ENCODE data around the gene DYRK3.
A peak's percentile ranks its signal among the peaks of the same experiment; 100 is the strongest.
"Not testable (repeated sequence)": the region's sequence is repeated elsewhere in the genome, so short reads cannot be mapped to it uniquely, and the experiment has no call there.

The DYRK3 gene

DNA sequence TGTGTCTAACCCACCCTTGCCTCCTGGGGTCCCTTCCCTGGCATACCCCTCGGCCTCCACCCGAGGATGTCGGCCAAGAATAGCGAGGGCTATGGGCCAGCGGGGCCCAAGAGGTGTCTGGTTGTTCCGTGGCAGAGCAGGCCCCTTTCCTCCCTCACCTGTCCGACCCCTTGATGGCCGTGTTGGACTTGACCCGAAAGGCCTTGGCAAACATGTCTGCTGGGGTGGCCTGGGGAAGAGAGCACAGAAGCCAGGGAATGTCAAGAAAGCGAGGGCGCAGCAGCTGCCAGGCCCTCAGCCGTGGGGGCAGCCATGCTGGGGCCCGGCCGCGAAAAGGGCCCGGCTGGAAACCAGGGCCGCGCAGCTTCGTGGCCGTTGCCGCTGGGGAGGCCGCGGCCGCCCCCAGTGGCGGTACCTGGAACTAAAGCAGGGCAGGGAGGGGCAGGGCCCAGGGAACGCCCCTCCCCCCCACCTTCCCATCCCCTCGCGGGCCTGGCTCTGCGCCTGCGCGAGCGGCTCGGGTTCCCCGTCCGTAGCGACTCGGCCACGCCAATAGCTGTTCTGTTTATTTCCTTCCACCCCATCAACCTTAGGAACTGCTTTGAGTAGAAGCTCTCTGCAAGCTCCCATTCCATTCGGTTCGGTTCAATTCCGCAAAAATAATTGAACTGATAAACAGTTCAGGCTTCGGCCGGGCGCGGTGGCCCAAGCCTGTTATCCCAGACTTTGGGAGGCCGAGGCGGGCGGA, 23.0 kb upstream of the DYRK3 start, which contains the start of gene EIF2D:
Gene EIF2D, minus strand, starts transcription at position 337 of the 748 bp plus-strand sequence. Its CDS starts 123 bp downstream, at position 214.
- DNase-seq: peak; percentile 95
- in situ Hi-C loops (cut with HindIII; ENCODE audit: low pct_ligation_motif_present, low pct_unique_long_range_greater_than_20kb, low sequenced_read_pairs): no loop called here

DNA sequence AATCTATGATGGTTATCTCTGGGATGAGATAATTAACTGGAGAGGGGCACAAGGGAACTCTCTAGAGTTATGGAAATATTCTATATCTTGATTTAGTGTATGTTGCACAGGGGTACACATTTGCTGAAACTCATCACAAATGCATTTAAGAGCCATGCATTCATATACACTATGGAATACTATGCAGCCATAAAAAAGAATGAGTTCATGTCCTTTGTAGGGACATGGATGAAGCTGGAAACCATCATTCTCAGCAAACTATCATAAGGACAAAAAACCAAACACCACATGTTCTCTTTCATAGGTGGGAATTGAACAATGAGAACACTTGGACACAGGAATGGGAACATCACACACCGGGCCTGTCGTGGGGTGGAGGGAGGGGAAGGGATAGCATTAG, 8.9 kb upstream of the DYRK3 start:
- DNase-seq; in situ Hi-C loops (cut with HindIII; ENCODE audit: low pct_ligation_motif_present, low pct_unique_long_range_greater_than_20kb, low sequenced_read_pairs): not testable (repeated sequence)

DNA sequence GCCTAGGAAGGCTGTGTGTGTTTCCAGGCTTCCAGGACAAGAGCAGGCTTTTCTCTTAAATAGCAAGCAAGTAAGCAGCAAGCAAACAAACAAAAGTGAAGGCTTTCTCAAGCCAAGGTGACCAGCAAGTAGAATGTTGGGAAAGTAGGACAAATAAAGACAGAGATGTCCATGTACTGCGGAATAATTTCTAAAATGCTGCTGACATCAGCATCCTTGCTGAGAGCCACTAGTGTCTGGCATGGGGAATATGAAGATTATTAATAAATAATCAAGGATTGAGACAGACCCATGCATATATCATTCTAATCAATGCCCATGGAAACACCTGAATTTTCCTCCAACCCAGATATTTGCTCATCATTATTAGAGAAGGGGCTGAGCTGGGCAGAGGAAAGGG, 6.4 kb upstream of the DYRK3 start:
- in situ Hi-C loops (cut with HindIII; ENCODE audit: low pct_ligation_motif_present, low pct_unique_long_range_greater_than_20kb, low sequenced_read_pairs): no loop called here
- no peak for DNase-seq

DNA sequence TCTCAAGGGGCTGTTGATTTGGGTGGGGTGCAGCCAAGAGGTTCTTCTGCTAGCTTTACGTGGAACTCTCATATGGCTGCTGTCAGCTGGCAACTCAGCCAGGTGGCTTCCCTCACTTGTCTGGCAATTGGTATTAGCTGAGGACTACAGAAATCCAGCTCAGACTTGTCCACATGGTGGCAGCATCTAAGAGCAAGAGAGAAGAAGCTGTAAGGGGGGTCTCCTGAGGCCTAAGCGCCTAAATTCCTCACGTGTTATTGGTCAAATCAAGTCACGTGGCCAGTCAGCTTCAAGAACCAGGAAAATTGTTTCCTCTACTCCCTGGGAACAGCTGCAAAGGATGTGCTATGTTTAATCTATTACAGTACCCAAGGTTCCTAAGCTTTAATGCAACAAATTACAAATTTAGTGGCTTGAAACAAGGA, 4.2 kb upstream of the DYRK3 start:
- DNase-seq: peak; percentile 81
- in situ Hi-C loops (cut with HindIII; ENCODE audit: low pct_ligation_motif_present, low pct_unique_long_range_greater_than_20kb, low sequenced_read_pairs): no loop called here

DNA sequence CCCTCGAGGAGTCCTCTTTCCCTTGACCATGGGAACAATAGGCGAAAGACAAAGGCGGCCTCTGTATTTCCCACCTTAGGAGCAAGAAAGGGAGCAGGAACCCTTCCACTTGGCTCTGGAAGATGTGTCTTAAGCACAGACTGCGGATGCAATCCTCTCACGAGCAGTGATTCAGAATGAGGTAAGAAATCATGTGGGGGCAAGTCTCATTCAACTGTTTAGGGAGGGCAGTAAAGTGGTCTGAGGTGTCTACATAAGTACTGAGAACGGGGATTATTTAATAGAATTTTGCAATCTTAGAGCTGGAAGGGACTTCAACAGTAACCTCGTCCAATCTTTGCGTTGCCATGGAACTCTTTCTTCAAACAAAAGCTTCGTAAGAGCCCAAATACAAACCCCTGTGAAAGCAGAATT, 1.6 kb upstream of the DYRK3 start:
- in situ Hi-C loops (cut with HindIII; ENCODE audit: low pct_ligation_motif_present, low pct_unique_long_range_greater_than_20kb, low sequenced_read_pairs): no loop called here
- peak; percentile 75 for DNase-seq

DNA sequence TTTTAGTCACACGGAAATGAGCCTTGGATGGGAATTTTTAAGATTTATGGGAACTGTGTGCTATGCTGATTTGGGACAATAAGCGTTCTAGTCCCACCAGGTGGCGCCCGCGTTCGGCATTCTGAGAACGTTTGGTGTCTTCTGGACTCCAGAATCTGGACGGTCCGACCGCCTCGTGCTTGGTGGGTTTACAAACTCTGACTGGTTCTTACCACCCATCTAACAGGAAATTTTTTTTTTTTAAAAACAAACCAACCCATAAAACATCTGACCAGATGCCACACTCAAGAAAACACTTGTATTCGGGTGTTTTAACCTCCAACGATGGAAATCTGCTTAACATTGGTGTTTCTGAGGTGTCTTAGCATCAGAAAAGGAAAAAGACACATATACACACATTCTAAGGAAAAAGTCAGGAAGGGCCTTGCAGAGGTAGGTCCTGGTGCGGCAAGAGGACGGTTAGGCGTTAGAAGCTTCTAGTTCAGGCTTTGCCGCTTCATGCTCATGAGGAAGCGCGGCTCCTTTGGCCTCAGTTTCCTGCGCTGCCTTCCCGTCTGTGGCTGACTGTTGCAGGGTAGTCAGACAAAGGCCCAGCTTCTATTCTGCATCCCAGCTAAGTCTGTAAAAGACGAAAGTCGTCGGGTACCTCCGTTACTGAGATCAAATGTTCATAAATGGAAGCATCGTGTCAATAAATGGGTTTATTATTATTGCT, 814 bp upstream of the DYRK3 start:
- DNase-seq: peak; percentile 93
- in situ Hi-C loops (cut with HindIII; ENCODE audit: low pct_ligation_motif_present, low pct_unique_long_range_greater_than_20kb, low sequenced_read_pairs): no loop called here

DNA sequence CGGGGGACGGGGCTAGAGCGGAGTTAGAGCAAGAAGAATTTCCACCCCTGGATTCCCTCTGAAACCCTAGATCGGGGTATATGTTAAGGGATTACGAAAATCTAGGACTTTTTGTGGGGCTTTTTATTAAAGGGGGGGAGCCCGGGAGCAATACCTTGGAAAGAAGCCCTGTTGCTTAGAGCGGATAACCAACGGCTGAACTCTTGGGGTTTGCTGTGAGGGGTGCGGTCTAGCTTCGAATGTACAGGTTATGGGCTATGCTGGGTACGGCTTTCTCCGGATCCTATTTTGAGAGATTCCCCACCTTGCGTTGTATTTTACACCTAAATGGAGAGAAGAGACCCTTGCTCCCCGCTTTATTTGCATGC, 626 bp downstream of the DYRK3 start:
- in situ Hi-C loops (cut with HindIII; ENCODE audit: low pct_ligation_motif_present, low pct_unique_long_range_greater_than_20kb, low sequenced_read_pairs): no loop called here

DNA sequence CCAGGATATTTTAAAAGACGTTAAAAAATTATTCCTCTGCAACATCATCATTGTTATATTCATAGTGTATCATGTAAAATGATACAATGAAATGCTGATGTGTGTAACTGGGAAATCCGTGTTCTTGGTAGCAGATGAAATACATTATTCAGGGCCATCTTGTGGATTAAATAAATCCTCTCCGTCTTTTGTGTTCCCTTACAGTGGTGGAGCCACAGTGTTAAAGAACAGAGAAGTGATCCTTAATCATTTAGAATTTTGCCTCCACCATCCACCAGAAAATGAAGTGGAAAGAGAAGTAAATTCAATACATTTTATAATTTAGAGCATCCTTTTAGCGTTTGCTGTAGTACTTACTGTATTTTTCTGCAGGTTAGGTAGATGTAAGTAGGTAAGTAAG, 1.3 kb downstream of the DYRK3 start:
- in situ Hi-C loops (cut with HindIII; ENCODE audit: low pct_ligation_motif_present, low pct_unique_long_range_greater_than_20kb, low sequenced_read_pairs): no loop called here
- no peak for DNase-seq

More for the DNA sequence above, 626 bp downstream of the DYRK3 start:
- DNase-seq: peak; percentile 31

DNA sequence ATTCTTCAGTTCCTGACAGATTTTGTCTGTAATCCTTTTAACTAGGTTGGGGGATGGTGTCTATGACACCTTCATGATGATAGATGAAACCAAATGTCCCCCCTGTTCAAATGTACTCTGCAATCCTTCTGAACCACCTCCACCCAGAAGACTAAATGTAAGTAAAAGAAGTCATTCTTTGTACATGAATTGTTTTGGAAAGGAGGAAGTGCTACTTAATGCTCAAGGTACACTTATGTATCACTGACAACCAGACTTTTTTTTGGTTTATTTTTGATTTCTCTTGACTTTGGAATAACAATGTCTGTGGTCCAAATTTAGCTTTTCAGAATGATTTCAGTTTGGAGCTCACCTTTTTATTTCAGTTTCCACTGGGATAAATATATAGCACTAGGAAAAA, 2.3 kb downstream of the DYRK3 start:
- in situ Hi-C loops (cut with HindIII; ENCODE audit: low pct_ligation_motif_present, low pct_unique_long_range_greater_than_20kb, low sequenced_read_pairs): no loop called here

DNA sequence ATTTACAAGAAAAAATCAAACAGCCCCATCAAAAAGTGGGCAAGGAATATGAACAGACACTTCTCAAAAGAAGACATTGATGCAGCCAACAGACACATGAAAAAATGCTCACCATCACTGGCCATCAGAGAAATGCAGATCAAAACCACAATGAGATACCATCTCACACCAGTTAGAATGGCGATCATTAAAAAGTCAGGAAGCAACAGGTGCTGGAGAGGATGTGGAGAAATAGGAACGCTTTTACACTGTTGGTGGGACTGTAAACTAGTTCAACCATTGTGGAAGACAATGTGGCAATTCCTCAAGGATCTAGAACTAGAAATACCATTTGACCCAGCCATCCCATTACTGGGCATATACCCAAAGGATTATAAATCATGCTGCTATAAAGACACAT, 6.7 kb downstream of the DYRK3 start:
- DNase-seq; in situ Hi-C loops (cut with HindIII; ENCODE audit: low pct_ligation_motif_present, low pct_unique_long_range_greater_than_20kb, low sequenced_read_pairs): not testable (repeated sequence)

More for the DNA sequence above, 2.3 kb downstream of the DYRK3 start:
- no peak for DNase-seq

DNA sequence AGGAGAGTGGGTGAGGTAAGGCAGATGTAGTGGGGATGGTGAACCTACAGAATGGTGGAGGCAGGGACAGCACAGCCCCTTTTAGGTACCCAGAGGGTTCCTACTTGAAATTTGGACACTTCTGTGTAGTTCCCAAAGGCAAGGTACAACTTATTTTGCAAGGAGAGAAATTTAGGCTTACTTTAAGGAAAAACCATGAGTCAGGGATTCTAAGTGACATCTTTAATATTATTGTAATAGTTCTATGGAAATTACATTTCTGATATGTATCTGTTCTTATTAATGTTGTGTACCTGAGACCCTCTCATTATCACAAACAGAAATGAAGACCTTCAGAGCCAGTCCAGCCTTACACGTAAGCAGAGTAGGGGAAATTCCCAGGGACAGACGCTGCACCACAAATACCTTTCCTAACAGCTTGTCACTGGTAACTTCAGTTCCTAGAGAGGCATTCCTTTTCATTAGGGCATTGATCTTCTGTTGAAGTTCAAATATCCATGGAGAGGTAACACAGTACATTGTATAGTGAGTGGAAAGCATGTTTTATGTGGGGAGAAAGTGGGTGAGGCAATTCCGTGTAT, 7.9 kb downstream of the DYRK3 start:
- in situ Hi-C loops (cut with HindIII; ENCODE audit: low pct_ligation_motif_present, low pct_unique_long_range_greater_than_20kb, low sequenced_read_pairs): no loop called here
- no peak for DNase-seq

DNA sequence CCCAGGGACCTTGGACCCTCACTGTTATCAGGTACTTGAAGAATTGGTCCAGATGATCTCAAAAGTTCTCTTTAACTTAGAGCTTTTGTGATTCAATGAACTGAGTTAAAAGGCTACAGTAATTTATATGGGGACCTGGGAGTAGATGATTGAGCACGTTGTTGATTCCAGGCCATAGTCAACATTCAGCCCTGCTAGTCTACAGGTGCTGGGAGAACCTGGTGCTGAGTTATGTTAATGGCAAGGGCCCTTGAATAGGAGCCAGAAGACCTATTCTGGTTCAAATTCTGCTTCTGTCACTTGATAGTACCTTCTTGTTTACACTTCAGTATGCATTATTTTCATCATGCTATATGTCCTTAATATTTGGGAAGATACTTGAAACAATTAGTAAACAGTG, 11.2 kb downstream of the DYRK3 start:
- in situ Hi-C loops (cut with HindIII; ENCODE audit: low pct_ligation_motif_present, low pct_unique_long_range_greater_than_20kb, low sequenced_read_pairs): no loop called here
- no peak for DNase-seq

DNA sequence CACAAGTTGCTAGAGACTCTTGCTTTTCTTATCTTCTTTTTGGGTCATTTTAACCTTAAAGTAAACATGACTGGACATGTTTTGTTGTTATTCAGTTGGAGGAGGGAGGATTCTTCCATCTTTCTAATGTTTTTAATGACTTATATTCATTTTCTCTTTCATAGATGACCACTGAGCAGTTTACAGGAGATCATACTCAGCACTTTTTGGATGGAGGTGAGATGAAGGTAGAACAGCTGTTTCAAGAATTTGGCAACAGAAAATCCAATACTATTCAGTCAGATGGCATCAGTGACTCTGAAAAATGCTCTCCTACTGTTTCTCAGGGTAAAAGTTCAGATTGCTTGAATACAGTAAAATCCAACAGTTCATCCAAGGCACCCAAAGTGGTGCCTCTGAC, 11.9 kb downstream of the DYRK3 start:
- DNase-seq: no peak
- in situ Hi-C loops (cut with HindIII; ENCODE audit: low pct_ligation_motif_present, low pct_unique_long_range_greater_than_20kb, low sequenced_read_pairs): no loop called here

DNA sequence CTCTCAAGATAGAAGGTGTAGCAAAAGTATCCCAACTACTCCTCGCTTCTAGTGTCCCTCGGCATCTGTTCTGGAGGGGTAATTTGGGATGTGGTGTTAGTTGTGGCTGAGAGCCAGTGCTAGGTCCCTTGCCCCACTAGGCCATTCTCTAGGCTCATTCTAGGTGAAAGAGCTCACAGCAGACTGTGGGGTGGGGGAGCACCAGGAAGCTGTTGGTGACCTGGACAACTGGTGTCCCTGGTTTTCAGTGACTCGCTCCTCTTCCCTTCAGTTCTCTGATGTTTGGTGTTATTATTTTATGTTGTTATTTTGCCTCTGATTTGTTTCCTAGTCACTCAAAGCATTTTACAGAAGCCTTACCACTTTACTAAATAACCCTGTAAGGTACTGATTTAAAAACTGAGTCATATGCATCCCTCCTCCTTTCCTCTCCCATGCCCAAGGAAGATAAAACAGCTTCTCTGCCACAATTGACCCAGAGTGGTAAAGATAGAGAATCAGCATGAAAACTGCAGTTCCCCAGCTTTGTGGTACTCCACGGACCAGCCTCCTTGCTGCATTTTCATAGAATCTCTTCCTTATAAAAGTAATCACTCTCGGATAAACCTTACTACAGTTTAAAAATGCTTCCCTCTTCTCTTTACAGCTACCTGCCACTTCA, 14.1 kb downstream of the DYRK3 start:
- no peak for DNase-seq

DNA sequence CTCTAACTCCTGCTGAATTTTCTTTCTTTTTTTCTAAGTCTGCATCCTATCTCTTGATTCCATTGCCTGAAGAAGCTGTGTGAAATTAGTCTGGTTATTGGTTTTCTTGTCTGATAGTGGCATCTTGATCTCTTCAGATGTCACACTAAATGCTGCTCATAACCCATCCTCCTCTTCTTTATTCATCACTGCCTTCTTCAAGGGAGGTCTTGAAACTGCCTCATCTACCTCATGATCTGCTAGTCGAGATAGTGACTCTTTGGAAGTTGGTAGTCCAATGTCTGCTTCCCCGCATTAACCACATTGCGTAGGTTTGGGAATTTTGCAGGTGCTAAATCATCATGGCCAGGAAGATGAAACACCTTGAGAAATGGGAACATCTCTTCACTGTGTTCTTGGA, 15.7 kb downstream of the DYRK3 start:
- in situ Hi-C loops (cut with HindIII; ENCODE audit: low pct_ligation_motif_present, low pct_unique_long_range_greater_than_20kb, low sequenced_read_pairs): no loop called here
- no peak for DNase-seq

More for the DNA sequence above, 14.1 kb downstream of the DYRK3 start:
- in situ Hi-C loops (cut with HindIII; ENCODE audit: low pct_ligation_motif_present, low pct_unique_long_range_greater_than_20kb, low sequenced_read_pairs): no loop called here

DNA sequence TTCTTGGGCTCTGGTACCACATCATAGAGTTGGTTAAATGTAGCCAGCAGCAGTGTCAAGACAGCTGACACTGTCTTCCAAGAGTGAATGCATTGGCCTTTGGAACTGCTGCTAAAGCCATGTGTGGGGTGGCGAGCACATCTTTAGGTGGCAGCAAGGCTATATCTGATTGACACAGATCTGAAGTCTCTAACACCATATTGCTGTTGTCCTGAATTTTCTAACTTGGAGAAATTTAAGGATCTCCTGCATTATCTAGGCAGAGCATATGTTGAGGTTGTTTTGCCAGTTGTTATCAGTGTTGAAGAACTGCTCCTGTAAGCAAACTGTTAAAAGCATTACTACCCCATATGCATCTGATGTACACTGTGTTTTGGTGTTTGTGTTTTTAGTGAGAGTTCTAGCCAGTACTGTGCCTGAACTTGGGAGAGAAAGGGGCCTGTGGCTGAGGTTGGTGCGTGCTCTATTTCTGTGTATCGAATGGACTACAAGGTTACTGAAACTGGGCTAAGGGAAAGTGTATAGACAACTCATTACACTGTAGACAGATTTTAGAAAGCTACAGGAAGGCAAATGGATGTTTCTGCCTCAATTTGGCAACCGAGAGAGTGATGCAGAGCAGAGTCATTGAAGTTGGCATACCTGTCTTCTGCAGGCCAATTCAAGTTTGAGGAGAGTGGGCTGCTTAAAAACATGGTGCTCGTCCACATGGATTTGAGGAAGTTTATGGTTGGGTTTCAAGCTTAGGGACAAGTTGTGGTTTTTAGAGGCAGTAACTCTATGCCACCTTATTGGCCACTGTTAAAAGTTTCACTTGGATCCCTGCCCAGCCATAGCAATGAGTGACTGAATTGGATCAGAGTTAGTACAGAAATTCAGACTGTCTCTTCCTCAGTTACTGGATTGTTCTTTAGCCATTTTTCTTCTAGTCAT, 16.9 kb downstream of the DYRK3 start:
- in situ Hi-C loops (cut with HindIII; ENCODE audit: low pct_ligation_motif_present, low pct_unique_long_range_greater_than_20kb, low sequenced_read_pairs): no loop called here
- DNase-seq: peak; percentile 12

DNA sequence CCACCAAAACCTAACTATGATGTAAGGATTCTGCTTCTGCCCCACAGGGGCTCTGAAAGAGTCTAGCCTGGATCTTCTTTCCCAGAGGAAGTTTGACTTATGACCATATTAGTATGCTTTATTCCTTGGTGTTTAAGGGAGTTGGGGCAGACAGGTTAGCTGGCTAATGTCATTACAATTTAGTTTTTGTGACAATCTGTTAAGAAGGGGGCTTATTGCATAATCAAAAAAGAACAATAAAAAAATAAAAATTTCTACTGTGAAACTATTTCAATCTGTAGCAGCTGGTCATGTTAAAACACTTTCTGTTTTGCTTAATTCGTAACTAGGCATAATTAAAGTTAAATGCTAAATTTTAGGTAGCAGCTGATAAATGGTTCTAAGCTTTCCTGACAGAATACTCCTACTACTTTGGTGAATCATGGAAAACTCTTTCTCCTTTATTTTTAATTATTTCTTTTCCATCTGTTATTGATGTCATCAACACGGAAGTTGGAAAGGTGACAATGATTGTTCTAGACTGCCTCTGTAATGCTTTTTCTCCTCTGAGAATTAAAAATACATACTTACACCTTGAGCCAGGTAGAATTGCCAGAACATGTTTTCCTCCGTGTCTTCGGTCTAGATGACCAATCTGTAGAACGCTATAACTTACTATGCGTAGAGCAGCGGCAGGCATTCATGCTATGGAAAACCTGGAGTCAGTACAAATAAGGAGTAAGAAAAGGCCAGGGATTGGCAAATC, 18.6 kb downstream of the DYRK3 start:
- DNase-seq: no peak
- in situ Hi-C loops (cut with HindIII; ENCODE audit: low pct_ligation_motif_present, low pct_unique_long_range_greater_than_20kb, low sequenced_read_pairs): no loop called here
